MM.1S (cell line): ENCODE results near the gene EIF3F.

ENCODE experiments used
- DNase-seq: peaks from one replicate; pipeline ENCODE4 v3.0.0-alpha.2; 2015
- H2AFZ ChIP-seq: fragments of 300-600 bp; sonication (generic); 2 replicates; pipeline ENCODE4 v1.6.0; 2016; ENCODE audit warnings: antibody characterized with exemption, low read length
- H3F3A ChIP-seq: fragments of 300-600 bp; sonication (generic); 2 replicates; pipeline ENCODE4 v1.6.1; 2016; ENCODE audit warnings: mild to moderate bottlenecking, antibody characterized with exemption, low read length, moderate library complexity, mixed read lengths; ENCODE audit not compliant: insufficient read depth
- H3K27ac ChIP-seq: fragments of 300-600 bp; sonication (generic); 2 replicates; pipeline ENCODE4 v1.5.1; 2016; ENCODE audit warnings: mild to moderate bottlenecking, low read length
- H3K27me3 ChIP-seq: fragments of 300-600 bp; sonication (generic); replicated peaks from 2 replicates; pipeline ENCODE4 v1.6.0; 2016; ENCODE audit warnings: low read length; ENCODE audit not compliant: insufficient read depth
- H3K36me3 ChIP-seq: fragments of 300-600 bp; sonication (generic); replicated peaks from 2 replicates; pipeline ENCODE4 v1.6.1; 2016; ENCODE audit warnings: mild to moderate bottlenecking, low read length, mixed read lengths; ENCODE audit not compliant: insufficient read depth
- H3K4me1 ChIP-seq: fragments of 300-600 bp; sonication (generic); 2 replicates; pipeline ENCODE4 v1.6.1; 2016; ENCODE audit warnings: low read length, mixed read lengths
- H3K4me2 ChIP-seq: fragments of 300-600 bp; sonication (generic); 2 replicates; pipeline ENCODE4 v1.6.0; 2016; ENCODE audit warnings: low read depth, low read length
- H3K4me3 ChIP-seq: fragments of 300-600 bp; sonication (generic); 2 replicates; pipeline ENCODE4 v1.5.1; 2016; ENCODE audit warnings: low read length, mixed read lengths
- H3K79me2 ChIP-seq: fragments of 300-600 bp; sonication (generic); 2 replicates; pipeline ENCODE4 v1.6.1; 2016; ENCODE audit warnings: mixed run types, low read length, mixed read lengths
- H3K9ac ChIP-seq: fragments of 300-600 bp; sonication (generic); 2 replicates; pipeline ENCODE4 v1.6.1; 2016; ENCODE audit warnings: low read length, mixed read lengths
- H3K9me2 ChIP-seq: fragments of 300-600 bp; sonication (generic); replicated peaks from 2 replicates; pipeline ENCODE4 v1.6.1; 2016; ENCODE audit warnings: mild to moderate bottlenecking, low read length, mixed read lengths; ENCODE audit not compliant: insufficient read depth
- H3K9me3 ChIP-seq: fragments of 300-600 bp; sonication (generic); replicated peaks from 2 replicates; pipeline ENCODE4 v1.6.1; 2016; ENCODE audit warnings: mild to moderate bottlenecking, low read length, mixed read lengths; ENCODE audit not compliant: insufficient read depth
- H4K20me1 ChIP-seq: fragments of 300-600 bp; sonication (generic); 2 replicates; pipeline ENCODE4 v1.6.1; 2016; ENCODE audit warnings: mild to moderate bottlenecking, low read length, moderate library complexity, mixed read lengths; ENCODE audit not compliant: insufficient read depth
- EZH2 ChIP-seq: fragments of 300-600 bp; sonication (generic); optimal IDR thresholded peaks from 2 replicates; pipeline ENCODE3; 2017; ENCODE audit warnings: low read depth, mild to moderate bottlenecking, antibody characterized with exemption, low read length, mixed read lengths
- EZH2phosphoT487 ChIP-seq: fragments of 300-600 bp; sonication (generic); IDR thresholded peaks from 2 replicates; pipeline ENCODE4 v1.6.1; 2018; ENCODE audit warnings: antibody characterized with exemption, low read length
- TF ChIP-seq, protein P1 (sequence below): fragments of 300-600 bp; sonication (generic); IDR thresholded peaks from 2 replicates; pipeline ENCODE4 v1.5.1; 2016; ENCODE audit warnings: antibody characterized with exemption, low read length, mixed read lengths

The EIF3F gene

GRCh38 chr11:8022876-8023275 lies 35.7 kb downstream of the EIF3F start:
- Histone ChIP-seq H3K36me3 (no peaks in the 10 kb centered on the region), H3K27ac (no peak overlapping the region), H3K79me2 (no peaks in the 10 kb centered on the region), H3K4me3 (no peak overlapping the region), H3K4me1 (no peaks in the 10 kb centered on the region), H2AFZ (no peak overlapping the region), H3K27me3 (peaks cover 14% of the 10 kb centered on the region; the same call in 1 of the 2 replicates), H4K20me1 (no peaks in the 10 kb centered on the region), H3K9me2 (no peaks in the 10 kb centered on the region), H3F3A (no peaks in the 10 kb centered on the region), H3K4me2 (no peak overlapping the region), H3K9ac (no peak overlapping the region), H3K9me3 (no peaks in the 10 kb centered on the region)
- no peak for DNase-seq
- TF ChIP-seq EZH2 (no peak), EZH2phosphoT487 (no peak)
- TF ChIP-seq, protein P1, sequence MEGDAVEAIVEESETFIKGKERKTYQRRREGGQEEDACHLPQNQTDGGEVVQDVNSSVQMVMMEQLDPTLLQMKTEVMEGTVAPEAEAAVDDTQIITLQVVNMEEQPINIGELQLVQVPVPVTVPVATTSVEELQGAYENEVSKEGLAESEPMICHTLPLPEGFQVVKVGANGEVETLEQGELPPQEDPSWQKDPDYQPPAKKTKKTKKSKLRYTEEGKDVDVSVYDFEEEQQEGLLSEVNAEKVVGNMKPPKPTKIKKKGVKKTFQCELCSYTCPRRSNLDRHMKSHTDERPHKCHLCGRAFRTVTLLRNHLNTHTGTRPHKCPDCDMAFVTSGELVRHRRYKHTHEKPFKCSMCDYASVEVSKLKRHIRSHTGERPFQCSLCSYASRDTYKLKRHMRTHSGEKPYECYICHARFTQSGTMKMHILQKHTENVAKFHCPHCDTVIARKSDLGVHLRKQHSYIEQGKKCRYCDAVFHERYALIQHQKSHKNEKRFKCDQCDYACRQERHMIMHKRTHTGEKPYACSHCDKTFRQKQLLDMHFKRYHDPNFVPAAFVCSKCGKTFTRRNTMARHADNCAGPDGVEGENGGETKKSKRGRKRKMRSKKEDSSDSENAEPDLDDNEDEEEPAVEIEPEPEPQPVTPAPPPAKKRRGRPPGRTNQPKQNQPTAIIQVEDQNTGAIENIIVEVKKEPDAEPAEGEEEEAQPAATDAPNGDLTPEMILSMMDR, result no peak

DNA sequence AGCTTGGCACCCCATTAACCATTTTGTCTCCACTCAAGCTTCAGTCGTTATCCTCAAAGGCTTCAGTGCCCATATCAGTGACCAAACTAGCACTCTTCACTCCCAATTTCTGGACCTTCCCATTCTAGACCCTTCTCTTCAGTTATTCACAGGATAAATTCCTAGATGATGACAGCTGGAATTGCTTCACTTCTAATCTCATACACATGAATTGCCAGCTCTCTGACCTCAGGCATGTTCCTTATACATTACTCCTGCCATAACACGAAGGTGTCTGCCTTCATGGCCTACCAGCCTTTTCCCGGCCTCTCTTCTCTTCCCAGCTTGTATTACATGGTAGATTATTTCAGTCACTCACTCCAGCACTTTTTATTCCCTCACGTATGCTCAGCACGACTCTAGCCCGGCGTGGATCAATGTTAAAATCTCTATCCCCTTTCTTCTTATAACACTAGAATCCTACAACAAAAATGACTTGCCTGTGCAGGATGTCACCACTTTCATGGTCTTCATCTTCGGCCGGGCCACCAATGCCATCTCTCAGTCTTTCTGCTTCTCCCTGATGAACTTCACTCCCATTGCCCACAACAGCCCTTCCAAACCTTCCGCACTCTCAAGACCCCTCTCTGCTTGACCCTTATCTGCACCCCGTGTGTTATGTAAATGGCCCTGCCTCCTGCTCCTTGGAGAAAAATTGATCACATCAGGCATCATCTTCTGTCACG lies 36.9 kb downstream of the EIF3F start:
- DNase-seq, result no peak
- Histone ChIP-seq H3K4me1 (no peaks in the 10 kb centered on the region), H3K27me3 (peaks cover 7% of the 10 kb centered on the region; the same call in 1 of the 2 replicates), H3K4me3 (no peak overlapping the region), H3K36me3 (no peaks in the 10 kb centered on the region), H2AFZ (no peak overlapping the region), H3K79me2 (no peaks in the 10 kb centered on the region), H3F3A (no peaks in the 10 kb centered on the region), H3K27ac (no peak overlapping the region), H3K9ac (no peak overlapping the region), H3K9me2 (no peaks in the 10 kb centered on the region), H3K9me3 (no peaks in the 10 kb centered on the region), H3K4me2 (no peak overlapping the region), H4K20me1 (no peaks in the 10 kb centered on the region)
- TF ChIP-seq, protein P1, result no peak
- TF ChIP-seq EZH2, result no peak
- no peak for TF ChIP-seq EZH2phosphoT487

- Histone ChIP-seq H2AFZ (no peak overlapping the region), H3K36me3 (no peaks in the 10 kb centered on the region), H3K9me2 (no peaks in the 10 kb centered on the region), H3K27ac (no peak overlapping the region), H3K27me3 (peaks cover 7% of the 10 kb centered on the region; the same call in 1 of the 2 replicates), H3F3A (no peaks in the 10 kb centered on the region), H4K20me1 (no peaks in the 10 kb centered on the region), H3K9ac (no peak overlapping the region), H3K4me2 (no peak overlapping the region), H3K4me3 (no peak overlapping the region), H3K4me1 (no peaks in the 10 kb centered on the region), H3K79me2 (no peaks in the 10 kb centered on the region), H3K9me3 (no peaks in the 10 kb centered on the region)
- TF ChIP-seq, protein P1, result no peak
- TF ChIP-seq EZH2phosphoT487 (no peak), EZH2 (no peak)
- DNase-seq, result no peak
These were observed 38.0 kb downstream of the EIF3F start for GRCh38 chr11:8025123-8025522.
